Right lobe of liver (tissue), 4 donors: ENCODE results near the gene AQP1.

Experiments used
- POLR2A ChIP-seq: fragments of 450-650 bp; IDR thresholded peaks from one replicate; pipeline ENCODE4 v1.6.1; 2017; ENCODE audit warnings: antibody characterized with exemption, mild to moderate bottlenecking
- TF ChIP-seq, protein P1 (sequence below), 4 donors: fragments of 200-600 bp in 3 of 4; fragments of 450-650 bp in 1 of 4; IDR thresholded peaks; one replicate each; pipeline versions ENCODE4 v1.5.1 to v1.8.0; 2016 to 2022; ENCODE audit warnings: antibody characterized with exemption in 4 of 4, mild to moderate bottlenecking in 2 of 4
- donor health status: DM: no; HTN: no; CAD: no.
- donor health status: DM: no; HTN: no; CAD: no.
- donor health status: DM: no; HTN: yes; CAD: no.

DNA sequence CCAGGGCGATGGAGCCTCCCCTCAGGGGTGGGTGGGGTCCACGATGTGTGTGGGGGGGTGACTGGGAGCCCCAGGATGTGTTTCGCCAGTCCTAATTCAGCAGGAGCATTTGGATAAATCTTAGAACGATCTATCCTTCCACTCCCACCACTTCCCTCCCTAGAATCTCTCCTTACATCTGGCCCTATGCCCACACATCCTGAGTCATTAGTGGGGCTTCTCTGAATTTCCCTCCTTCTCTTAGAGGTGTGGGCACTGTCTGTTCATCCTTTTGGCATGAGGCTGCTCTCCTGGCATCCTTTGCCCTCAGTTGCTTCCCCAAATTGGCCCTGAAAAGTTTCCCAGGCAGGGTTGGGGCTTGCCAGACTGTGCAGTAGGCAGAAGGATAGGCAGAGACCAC is 53.7 kb downstream of the AQP1 start:
- TF ChIP-seq, protein P1, sequence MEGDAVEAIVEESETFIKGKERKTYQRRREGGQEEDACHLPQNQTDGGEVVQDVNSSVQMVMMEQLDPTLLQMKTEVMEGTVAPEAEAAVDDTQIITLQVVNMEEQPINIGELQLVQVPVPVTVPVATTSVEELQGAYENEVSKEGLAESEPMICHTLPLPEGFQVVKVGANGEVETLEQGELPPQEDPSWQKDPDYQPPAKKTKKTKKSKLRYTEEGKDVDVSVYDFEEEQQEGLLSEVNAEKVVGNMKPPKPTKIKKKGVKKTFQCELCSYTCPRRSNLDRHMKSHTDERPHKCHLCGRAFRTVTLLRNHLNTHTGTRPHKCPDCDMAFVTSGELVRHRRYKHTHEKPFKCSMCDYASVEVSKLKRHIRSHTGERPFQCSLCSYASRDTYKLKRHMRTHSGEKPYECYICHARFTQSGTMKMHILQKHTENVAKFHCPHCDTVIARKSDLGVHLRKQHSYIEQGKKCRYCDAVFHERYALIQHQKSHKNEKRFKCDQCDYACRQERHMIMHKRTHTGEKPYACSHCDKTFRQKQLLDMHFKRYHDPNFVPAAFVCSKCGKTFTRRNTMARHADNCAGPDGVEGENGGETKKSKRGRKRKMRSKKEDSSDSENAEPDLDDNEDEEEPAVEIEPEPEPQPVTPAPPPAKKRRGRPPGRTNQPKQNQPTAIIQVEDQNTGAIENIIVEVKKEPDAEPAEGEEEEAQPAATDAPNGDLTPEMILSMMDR (IDR thresholded peaks at IDR 0.05), result no peak
- no peak for TF ChIP-seq POLR2A
